Trophoblast cell (in vitro differentiated cells and primary cell): ENCODE measurements around the gene SCRN2.
A peak's percentile ranks its signal among the peaks of the same experiment; 100 is the strongest.

ENCODE experiments used
- DNase-seq, 2 donors: peaks; one replicate each; pipeline ENCODE4 v3.0.0-alpha.2; 2016
- H2AFZ ChIP-seq: 2 replicates; pipeline ENCODE4 v1.6.1; 2013; ENCODE audit warnings: low read length, moderate library complexity, mild to moderate bottlenecking; ENCODE audit not compliant: insufficient read depth, poor library complexity
- H2AK5ac ChIP-seq: 2 replicates; pipeline ENCODE4 v1.6.1; 2013; ENCODE audit warnings: mild to moderate bottlenecking, low read length
- H2BK120ac ChIP-seq: 2 replicates; pipeline ENCODE4 v1.6.1; 2013; ENCODE audit warnings: low read length, mild to moderate bottlenecking, moderate library complexity; ENCODE audit not compliant: insufficient read depth, poor library complexity
- H2BK12ac ChIP-seq: 2 replicates; pipeline ENCODE4 v1.6.1; 2013; ENCODE audit warnings: mild to moderate bottlenecking, low read length, moderate library complexity
- H2BK5ac ChIP-seq: 2 replicates; pipeline ENCODE4 v1.6.1; 2013; ENCODE audit warnings: low read length, low read depth, moderate library complexity, mild to moderate bottlenecking; ENCODE audit not compliant: poor library complexity
- H3K14ac ChIP-seq: 2 replicates; pipeline ENCODE4 v1.6.1; 2013; ENCODE audit warnings: mild to moderate bottlenecking, low read length
- H3K18ac ChIP-seq: 2 replicates; pipeline ENCODE4 v1.6.1; 2013; ENCODE audit warnings: mild to moderate bottlenecking, low read length
- H3K23ac ChIP-seq: 2 replicates; pipeline ENCODE4 v1.6.1; 2013; ENCODE audit warnings: low read length
- H3K27ac ChIP-seq: 2 replicates; pipeline ENCODE4 v1.5.1; 2013; ENCODE audit warnings: low read depth, mild to moderate bottlenecking, inconsistent platforms, low read length, moderate library complexity
- H3K27me3 ChIP-seq: 2 replicates; pipeline ENCODE4 v1.6.1; 2013; ENCODE audit warnings: inconsistent platforms, mild to moderate bottlenecking, low read length, moderate library complexity; ENCODE audit not compliant: insufficient read depth
- H3K36me3 ChIP-seq, 2 experiments: 1 replicate in 1 of 2; 2 replicates in 1 of 2; pipeline ENCODE4 v1.6.1; 2013; ENCODE audit warnings: low read length in 2 of 2, mild to moderate bottlenecking in 2 of 2, moderate library complexity in 1 of 2; ENCODE audit not compliant: insufficient read depth in 2 of 2, control insufficient read depth in 1 of 2
- H3K4ac ChIP-seq: 2 replicates; pipeline ENCODE4 v1.6.1; 2013; ENCODE audit warnings: low read depth, mild to moderate bottlenecking, low read length, moderate library complexity
- H3K4me1 ChIP-seq, 2 experiments: 1 replicate in 1 of 2; 2 replicates in 1 of 2; pipeline ENCODE4 v1.6.1; 2013; ENCODE audit warnings: low read length in 2 of 2, mild to moderate bottlenecking in 2 of 2, moderate library complexity in 1 of 2; ENCODE audit not compliant: insufficient read depth in 2 of 2, control insufficient read depth in 1 of 2
- H3K4me2 ChIP-seq: 2 replicates; pipeline ENCODE4 v1.6.1; 2013; ENCODE audit warnings: inconsistent platforms, mild to moderate bottlenecking, low read length, moderate library complexity
- H3K4me3 ChIP-seq: 2 replicates; pipeline ENCODE4 v1.5.1; 2013; ENCODE audit warnings: mild to moderate bottlenecking, low read depth, low read length, inconsistent platforms
- H3K79me1 ChIP-seq: one replicate; pipeline ENCODE4 v1.6.1; 2013; ENCODE audit warnings: low read length
- H3K79me2 ChIP-seq: 2 replicates; pipeline ENCODE4 v1.6.1; 2013; ENCODE audit warnings: low read length, mild to moderate bottlenecking; ENCODE audit not compliant: control insufficient read depth, insufficient read depth, poor library complexity
- H3K9ac ChIP-seq: 2 replicates; pipeline ENCODE4 v1.6.1; 2013; ENCODE audit warnings: mild to moderate bottlenecking, low read length
- H3K9me3 ChIP-seq: 2 replicates; pipeline ENCODE4 v1.6.1; 2013; ENCODE audit warnings: low read depth, mild to moderate bottlenecking, control low read depth, inconsistent platforms, low read length; ENCODE audit not compliant: insufficient read depth
- H4K12ac ChIP-seq: 2 replicates; pipeline ENCODE4 v1.6.1; 2013; ENCODE audit warnings: low read depth, mild to moderate bottlenecking, low read length, moderate library complexity
- H4K8ac ChIP-seq: 2 replicates; pipeline ENCODE4 v1.6.1; 2013; ENCODE audit warnings: low read depth, mild to moderate bottlenecking, low read length, moderate library complexity
- H4K91ac ChIP-seq: one replicate; pipeline ENCODE4 v1.6.1; 2013; ENCODE audit warnings: low read depth, mild to moderate bottlenecking, low read length, moderate library complexity
- WGBS: extraction: QIAGEN DNeasy Blood & Tissue Kit; methylation state at CpG from one replicate; pipeline ENCODE4 v1.1.7; 2013; ENCODE audit warnings: missing lambda C conversion rate; ENCODE audit not compliant: insufficient read length, insufficient coverage; ENCODE audit errors: extremely low coverage; 5-methylcytosine and 5-hydroxymethylcytosine counted together

Gene SCRN2

DNA sequence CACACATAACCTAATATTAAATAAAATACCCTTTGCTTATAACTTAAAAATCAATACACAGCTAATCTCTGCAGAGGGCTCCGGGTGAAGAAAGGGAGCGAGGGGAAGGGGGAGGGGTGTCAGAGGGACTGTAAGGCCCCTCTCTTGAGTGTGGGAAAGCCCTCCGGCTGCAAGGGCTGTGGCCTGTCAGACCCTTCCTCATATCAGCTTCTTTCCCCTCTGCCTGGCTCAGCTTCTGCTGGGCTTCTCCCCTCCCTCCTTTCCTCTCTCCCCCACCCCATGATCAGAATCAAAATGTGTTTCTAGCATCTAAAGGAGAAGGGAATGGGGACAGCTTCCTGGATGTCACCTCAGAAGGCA lies 4.6 kb upstream of the SCRN2 start:
- no peak overlapping the region for H2BK120ac ChIP-seq
- H2AK5ac ChIP-seq: no peak overlapping the region
- no peak overlapping the region for H3K14ac ChIP-seq
- no peak overlapping the region for H3K23ac ChIP-seq
- no peak overlapping the region for H3K4me3 ChIP-seq
- H3K79me1 ChIP-seq: peaks cover 24% of the 10 kb centered on the region
- no peak overlapping the region for H4K8ac ChIP-seq
- peaks cover 18% of the 10 kb centered on the region for H3K79me2 ChIP-seq
- H3K18ac ChIP-seq: no peak overlapping the region
- no peak overlapping the region for H3K27ac ChIP-seq
- H2BK5ac ChIP-seq: no peak overlapping the region
- no peak overlapping the region for H3K9ac ChIP-seq
- DNase-seq: no peak
- H2BK12ac ChIP-seq: no peak overlapping the region
- H4K91ac ChIP-seq: peak overlapping the region; percentile 9
- no peak overlapping the region for H4K12ac ChIP-seq
- H3K9me3 ChIP-seq: no peaks in the 10 kb centered on the region
- no CpG with 5 or more reads among the region's 3 CpGs for WGBS
- no peak overlapping the region for H2AFZ ChIP-seq
- no peak overlapping the region for H3K4me2 ChIP-seq
- no peaks in the 10 kb centered on the region for H3K27me3 ChIP-seq
- peaks cover 29 to 31% of the 10 kb centered on the region in 2 experiments for H3K4me1 ChIP-seq
- H3K36me3 ChIP-seq: peaks cover 9 to 19% of the 10 kb centered on the region in 2 experiments
- H3K4ac ChIP-seq: no peak overlapping the region

DNA sequence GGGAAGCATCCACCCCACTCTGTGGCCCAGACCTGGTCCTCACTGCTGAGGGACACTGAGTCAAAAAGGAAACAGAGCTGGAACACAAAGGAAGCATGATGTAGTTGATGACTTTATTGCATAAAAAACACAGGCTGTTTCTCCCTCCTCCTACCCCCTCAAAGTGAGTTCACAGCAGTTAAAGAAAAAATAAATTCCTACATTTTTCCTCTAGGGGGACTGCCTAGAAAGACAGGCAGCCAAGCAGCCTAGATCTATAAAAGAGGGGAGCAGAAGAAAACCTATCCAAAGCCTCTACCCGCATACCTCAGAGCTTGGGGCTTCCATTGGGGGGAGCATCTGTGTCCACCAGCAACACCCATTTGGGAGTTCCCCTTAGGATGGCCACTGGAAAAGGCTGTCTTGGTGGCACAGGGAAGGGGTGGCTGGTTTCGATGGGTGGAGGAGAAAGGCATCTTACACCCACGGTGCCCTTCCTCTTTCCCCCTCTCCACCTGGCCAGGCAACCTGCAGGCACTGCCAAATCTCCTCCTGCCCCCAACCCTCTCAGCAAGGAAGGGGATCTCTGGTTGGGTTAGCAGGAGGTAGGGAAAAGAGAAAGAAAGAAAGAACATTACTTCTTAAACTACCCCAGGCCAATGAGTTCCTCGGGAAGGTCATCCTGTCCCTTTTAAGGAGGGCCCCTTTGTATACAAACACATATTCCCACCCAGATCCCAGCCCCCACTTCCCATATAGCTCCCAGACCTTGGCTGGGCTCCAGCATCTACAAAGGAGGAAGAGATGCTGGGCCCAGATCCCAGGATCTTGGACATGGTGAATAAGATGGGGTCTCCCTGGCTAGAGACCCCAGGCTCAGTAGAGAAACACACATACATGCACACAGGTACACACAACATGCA lies 4.0 kb upstream of the SCRN2 start:
- no peak overlapping the region for H2BK12ac ChIP-seq
- no peak overlapping the region for H4K12ac ChIP-seq
- H3K4me3 ChIP-seq: no peak overlapping the region
- peaks cover 20% of the 10 kb centered on the region for H3K79me1 ChIP-seq
- no CpG with 5 or more reads among the region's 4 CpGs for WGBS
- peaks cover 30 to 31% of the 10 kb centered on the region in 2 experiments for H3K4me1 ChIP-seq
- peak in 1 of 2 donors; percentile 33 for DNase-seq
- H3K14ac ChIP-seq: no peak overlapping the region
- H3K18ac ChIP-seq: no peak overlapping the region
- no peak overlapping the region for H2BK120ac ChIP-seq
- H2AK5ac ChIP-seq: peak overlapping the region; percentile 57
- H4K8ac ChIP-seq: no peak overlapping the region
- no peaks in the 10 kb centered on the region for H3K9me3 ChIP-seq
- no peak overlapping the region for H3K23ac ChIP-seq
- peak overlapping the region; percentile 5 for H3K9ac ChIP-seq
- no peak overlapping the region for H2BK5ac ChIP-seq
- H3K79me2 ChIP-seq: peaks cover 15% of the 10 kb centered on the region
- no peak overlapping the region for H2AFZ ChIP-seq
- H3K4me2 ChIP-seq: no peak overlapping the region
- H3K27ac ChIP-seq: peak overlapping the region; percentile 18
- peaks cover 7 to 19% of the 10 kb centered on the region in 2 experiments for H3K36me3 ChIP-seq
- peak overlapping the region; percentile 30 for H4K91ac ChIP-seq
- H3K4ac ChIP-seq: no peak overlapping the region
- H3K27me3 ChIP-seq: no peaks in the 10 kb centered on the region

DNA sequence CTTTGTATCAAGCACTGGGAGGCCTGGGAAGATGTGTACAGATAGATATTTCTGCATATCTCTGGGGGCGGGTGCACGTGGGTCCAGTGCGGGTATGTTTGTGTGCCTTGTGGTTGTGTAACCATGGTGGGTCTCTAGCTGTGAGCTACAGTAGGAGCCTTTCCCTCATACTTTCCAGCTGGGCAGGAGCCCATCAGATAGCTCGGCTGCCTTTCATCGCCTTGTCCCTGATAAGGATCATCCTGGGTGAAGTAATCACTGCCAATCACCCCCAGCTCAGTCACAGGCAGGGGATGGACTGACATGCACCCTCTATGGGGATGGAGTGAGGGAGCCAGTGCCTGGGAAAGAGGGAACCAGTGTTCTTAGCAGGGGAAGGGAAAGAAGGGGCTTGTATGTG lies 3.2 kb upstream of the SCRN2 start:
- peaks cover 29 to 33% of the 10 kb centered on the region in 2 experiments for H3K4me1 ChIP-seq
- H2AFZ ChIP-seq: no peak overlapping the region
- no peak overlapping the region for H3K4ac ChIP-seq
- H4K91ac ChIP-seq: no peak overlapping the region
- H3K27me3 ChIP-seq: no peaks in the 10 kb centered on the region
- peaks cover 5 to 22% of the 10 kb centered on the region in 2 experiments for H3K36me3 ChIP-seq
- H2AK5ac ChIP-seq: no peak overlapping the region
- H3K9ac ChIP-seq: no peak overlapping the region
- no peak overlapping the region for H3K23ac ChIP-seq
- no peak overlapping the region for H3K4me2 ChIP-seq
- no peak overlapping the region for H4K8ac ChIP-seq
- peaks cover 13% of the 10 kb centered on the region for H3K79me2 ChIP-seq
- no peak overlapping the region for H2BK120ac ChIP-seq
- no peak overlapping the region for H2BK12ac ChIP-seq
- no peak overlapping the region for H4K12ac ChIP-seq
- DNase-seq: peak; percentile 86 to 91
- peaks cover 17% of the 10 kb centered on the region for H3K79me1 ChIP-seq
- H3K27ac ChIP-seq: peak overlapping the region; percentile 22
- H3K14ac ChIP-seq: no peak overlapping the region
- no peak overlapping the region for H3K4me3 ChIP-seq
- H3K18ac ChIP-seq: no peak overlapping the region
- no peak overlapping the region for H2BK5ac ChIP-seq
- WGBS: no CpG with 5 or more reads among the region's 5 CpGs
- H3K9me3 ChIP-seq: no peaks in the 10 kb centered on the region

DNA sequence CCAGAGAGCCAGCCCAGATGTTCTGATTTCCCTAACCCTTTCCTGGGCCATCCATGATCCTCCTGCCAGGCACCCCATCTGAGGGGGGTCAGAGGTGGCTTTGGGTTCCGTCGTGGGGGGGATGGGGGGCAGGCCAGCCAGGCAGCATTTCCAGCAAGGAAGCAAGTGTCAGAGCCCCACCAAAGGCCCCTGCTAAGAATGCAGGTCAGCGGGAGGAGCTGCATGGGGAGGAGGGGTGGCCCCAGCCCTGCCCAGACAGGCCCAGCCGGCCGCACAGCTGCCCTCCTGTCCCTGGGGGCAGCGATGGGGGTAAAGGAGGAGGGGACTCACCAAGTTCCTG lies 2.3 kb upstream of the SCRN2 start:
- Histone ChIP-seq H3K4ac (no peak overlapping the region), H3K4me2 (no peak overlapping the region), H3K4me3 (no peak overlapping the region), H4K91ac (peak overlapping the region; percentile 33), H2BK12ac (no peak overlapping the region), H2BK120ac (no peak overlapping the region), H3K23ac (no peak overlapping the region), H2AK5ac (no peak overlapping the region), H3K27me3 (no peaks in the 10 kb centered on the region), H3K79me2 (peaks cover 11% of the 10 kb centered on the region), H3K18ac (no peak overlapping the region), H3K27ac (peak overlapping the region; percentile 46), H2BK5ac (peak overlapping the region; percentile 47), H3K4me1 (peaks cover 29 to 33% of the 10 kb centered on the region in 2 experiments), H2AFZ (no peak overlapping the region), H4K12ac (no peak overlapping the region), H3K9me3 (no peaks in the 10 kb centered on the region), H4K8ac (no peak overlapping the region), H3K9ac (no peak overlapping the region), H3K79me1 (peaks cover 17% of the 10 kb centered on the region), H3K36me3 (peaks cover 9 to 24% of the 10 kb centered on the region in 2 experiments), H3K14ac (no peak overlapping the region)
- WGBS: no CpG with 5 or more reads among the region's 6 CpGs
- DNase-seq: no peak
